HG03342 (cell line): ENCODE results near the gene EAPP.
"Not testable (repeated sequence)": the region's sequence is repeated elsewhere in the genome, so short reads cannot be mapped to it uniquely, and the experiment has no call there.

Experiments
- ATAC-seq: cut with Tn5 transposase; IDR thresholded peaks from one replicate; pipeline ENCODE4 v1.9.1; 2021; ENCODE audit warnings: mild to moderate bottlenecking, moderate library complexity; ENCODE audit not compliant: unreplicated experiment

The EAPP gene

DNA sequence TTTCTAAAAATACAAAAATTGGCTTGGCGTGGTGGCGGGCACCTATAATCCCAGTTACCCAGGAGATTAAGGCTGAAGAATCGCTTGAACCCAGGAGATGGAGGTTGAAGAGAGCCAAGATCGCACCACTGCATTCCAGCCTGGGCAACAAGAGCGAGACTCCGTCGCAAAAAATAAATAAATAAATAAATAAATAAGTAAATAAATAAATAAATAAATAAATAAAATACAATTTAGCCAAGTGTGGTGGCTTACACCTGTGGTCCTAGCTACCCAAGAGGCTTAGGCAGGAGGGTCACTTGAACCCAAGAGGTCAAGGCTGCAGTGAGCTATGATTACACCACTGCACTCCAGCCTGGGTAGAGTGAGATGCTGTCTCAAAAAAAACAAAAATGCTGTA lies 51.0 kb downstream of the EAPP start:
- ATAC-seq: no peak

DNA sequence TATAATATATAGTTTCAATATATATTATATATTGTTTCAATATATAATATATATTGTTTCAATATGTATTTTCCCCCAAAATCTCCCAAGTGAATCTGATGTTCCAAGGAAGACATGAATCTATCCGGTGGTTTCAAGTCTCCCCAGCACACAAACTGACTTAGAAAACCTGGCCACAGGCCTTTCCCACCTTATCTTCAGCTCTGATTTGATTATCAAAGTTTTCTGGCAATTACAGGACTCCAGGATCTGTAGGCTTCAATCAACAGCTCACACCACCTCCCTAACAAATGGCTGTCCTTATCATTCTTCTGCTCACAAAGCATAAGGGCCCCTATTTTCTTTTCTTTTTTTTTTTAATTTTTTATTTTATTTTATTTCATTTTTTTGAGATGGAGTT lies 54.8 kb downstream of the EAPP start:
- no peak for ATAC-seq

DNA sequence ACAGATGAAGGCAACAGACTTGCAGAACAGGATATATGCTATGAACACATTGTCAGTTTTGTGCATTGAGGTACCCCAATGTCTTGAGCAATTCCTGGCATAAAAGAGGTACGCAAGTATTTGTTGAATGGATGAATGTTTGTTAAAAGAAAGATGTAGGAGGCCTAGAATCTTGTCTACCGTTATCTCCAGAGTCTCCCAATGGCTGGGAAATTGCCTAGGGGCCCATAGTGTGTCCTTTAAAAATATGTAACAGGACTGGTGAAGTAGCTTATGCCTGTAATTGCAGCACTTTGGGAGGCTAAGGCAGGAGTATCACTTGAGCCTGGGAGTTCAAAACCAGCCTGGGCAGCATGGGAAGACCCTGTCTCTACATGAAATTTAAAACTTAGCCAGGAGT lies 57.0 kb downstream of the EAPP start:
- ATAC-seq: no peak

DNA sequence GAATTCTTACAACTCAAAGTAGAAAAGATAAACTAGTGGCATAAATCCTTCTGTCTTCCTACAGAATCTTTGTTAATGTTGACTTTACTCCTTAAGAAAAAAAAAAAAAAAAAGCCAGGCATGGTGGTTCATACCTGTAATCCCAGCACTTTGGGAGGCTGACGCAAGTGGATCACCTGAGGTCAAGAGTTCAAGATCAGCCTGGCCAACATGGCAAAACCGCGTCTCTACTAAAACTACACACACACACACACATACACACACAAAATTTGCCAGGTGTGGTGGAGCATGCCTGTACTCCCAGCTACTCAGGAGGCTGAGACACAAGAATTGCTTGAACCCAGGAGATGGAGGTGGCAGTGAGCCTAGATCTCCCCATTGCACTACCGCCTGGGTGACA lies 59.8 kb downstream of the EAPP start:
- ATAC-seq: no peak

DNA sequence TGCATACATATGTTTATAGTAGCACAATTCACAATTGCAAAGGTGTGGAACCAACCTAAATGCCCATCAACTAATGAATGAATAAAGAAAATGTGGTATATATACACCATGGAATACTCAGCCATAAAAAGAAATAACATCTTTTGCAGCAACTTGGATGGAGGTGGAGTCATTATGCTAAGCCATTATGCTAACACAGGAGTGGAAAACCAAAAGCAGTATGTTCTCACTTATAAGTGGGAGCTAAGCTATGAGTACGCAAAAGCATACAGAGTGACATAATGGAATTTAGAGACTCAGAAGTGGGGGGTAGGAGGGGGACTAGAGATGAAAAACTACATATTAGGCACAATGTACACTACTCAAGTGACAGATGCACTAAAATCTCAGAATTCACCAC lies 61.2 kb downstream of the EAPP start:
- ATAC-seq: no peak

DNA sequence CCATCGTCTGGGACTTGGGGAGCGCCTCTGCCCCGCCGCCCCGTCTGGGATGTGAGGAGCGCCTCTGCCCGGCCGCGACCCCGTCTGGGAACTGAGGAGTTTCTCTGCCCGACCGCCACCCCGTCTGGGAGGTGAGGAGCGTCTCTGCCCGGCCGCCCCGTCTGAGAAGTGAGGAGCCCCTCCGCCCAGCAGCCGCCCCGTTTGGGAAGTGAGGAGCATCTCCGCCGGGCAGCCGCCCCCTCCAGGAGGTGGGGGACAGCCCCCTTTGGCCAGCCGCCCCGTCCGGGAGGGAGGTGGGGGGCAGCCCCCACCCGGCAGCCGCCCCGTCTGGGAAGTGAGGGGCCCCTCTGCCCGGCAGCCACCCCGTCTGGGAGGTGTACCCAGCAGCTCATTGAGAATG lies 63.5 kb downstream of the EAPP start:
- ATAC-seq: not testable (repeated sequence)

DNA sequence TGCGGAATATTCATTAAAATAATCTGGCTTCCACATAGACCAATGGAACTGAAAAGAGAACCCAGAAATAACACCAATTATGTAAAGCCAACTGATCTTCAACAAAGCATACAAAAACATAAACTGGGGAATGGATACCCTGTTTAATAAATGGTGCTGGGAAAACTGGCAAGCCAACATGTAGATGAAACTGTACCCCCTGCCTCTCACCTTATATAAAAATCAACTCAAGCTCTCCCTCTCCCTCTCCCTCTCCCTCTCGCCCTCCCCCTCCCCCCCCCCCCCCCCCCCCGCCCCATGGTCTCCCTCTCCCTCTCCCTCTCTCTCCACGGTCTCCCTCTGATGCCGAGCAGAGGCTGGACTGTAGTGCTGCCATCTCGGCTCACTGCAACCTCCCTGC lies 64.3 kb downstream of the EAPP start:
- no peak for ATAC-seq

DNA sequence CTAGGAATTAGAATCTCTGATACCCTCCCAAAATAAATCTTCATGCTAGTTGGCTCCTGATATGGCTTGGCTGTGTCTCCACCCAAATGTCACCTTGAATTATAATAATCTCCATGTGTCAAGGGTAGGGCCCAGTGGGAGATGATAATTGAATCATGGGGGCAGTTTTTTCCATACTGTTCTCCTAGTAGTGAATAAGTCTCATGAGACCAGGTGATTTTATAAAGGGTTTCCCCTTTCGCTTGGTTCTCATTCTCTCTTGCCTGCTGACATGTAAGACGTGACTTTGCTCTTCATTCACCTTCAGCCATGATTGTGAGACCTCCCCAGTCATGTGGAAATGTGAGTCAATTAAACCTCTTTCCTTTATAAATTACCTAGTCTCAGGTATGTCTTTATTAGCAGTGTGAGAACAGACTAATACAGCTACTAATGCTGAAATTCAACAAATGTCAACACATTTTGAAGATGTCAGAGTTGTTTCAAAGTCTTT lies 65.3 kb downstream of the EAPP start:
- ATAC-seq: no peak

DNA sequence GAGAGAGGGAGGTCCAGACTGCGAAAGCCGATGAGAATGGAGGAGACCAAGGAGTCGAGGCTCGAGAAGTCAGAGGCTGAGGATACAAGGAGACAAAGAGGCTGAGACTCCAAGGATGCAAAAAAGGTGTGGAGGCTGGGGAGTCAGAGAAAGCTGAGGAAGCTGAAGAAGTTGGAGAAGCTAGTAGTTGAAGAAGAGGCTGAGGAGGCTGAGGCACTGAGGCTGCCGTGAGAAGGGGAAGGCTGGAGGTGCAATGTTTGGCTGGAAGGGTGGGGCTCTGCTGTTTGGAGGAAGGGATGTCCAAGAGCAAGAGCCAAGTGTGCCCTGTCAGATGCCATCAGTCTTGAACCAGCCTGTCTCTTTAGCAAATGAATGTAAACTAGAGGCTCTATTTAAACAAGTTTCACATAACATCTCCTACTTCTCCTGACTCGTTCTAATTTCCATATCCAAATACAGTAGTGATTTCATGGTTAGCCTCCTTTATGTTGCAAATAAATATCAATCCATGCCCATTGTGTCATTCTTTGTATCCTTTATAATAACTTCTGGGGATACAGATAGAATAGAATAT lies 66.7 kb downstream of the EAPP start:
- ATAC-seq: no peak

DNA sequence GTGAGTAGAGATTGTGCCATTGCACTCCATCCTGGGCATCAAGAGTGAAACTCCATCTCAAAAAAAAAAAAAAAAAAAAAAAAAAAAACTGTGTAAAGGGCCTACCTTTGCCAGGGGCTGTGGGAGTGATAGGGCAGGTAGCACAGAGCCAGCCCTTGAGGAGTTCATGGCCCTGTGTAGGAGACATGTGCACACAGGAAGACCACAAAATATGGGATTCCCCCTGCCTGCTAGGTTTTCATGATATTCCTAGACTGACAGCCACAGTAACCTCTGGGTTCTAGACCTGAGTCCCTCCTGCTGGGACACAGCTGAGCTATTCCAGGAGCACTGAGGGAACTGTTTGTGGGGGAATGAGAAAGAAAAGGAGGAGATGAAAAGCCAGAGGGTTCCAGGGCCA lies 69.2 kb downstream of the EAPP start:
- ATAC-seq: no peak

DNA sequence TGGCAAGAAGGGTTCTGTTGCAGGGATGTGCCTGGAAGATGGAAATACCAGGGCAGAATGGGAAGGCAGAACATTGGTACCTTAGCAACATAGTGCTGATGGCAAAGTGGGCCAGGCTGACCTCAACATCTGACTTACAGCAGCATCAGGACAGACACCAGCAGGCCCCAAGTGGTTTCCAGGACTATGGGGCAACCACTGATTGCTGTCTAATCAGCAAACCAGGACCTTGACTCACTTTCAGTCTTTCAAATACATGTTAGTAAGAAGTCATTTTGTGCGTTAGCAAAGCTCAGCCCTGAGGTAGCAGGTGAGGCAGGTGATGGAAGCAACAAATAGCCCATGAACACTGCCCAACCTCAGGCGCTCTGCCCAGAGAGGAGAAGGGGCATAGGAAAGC lies 72.8 kb downstream of the EAPP start:
- no peak for ATAC-seq
